ENCODE measurements around the gene DUSP10.

- TF ChIP-seq CTCF (IDR thresholded peaks at IDR 0.05): no peak
- TF ChIP-seq EZH2 (IDR thresholded peaks at IDR 0.05): no peak
- TF ChIP-seq EZH2phosphoT487 (IDR thresholded peaks at IDR 0.05): no peak
Observed at GRCh38 chr1:221748981-221749380, 7.1 kb upstream of the DUSP10 start.

All from neural progenitor cell (in vitro differentiated cells).